Epithelial cell of esophagus (primary cell): ENCODE measurements around the gene UGT2A1.

Source experiments
- DNase-seq: peaks from one replicate; pipeline ENCODE4 v3.0.0; 2010; ENCODE audit warnings: low read depth
- H3K4me3 ChIP-seq: 2 replicates; pipeline ENCODE4 v1.5.1; 2011; ENCODE audit warnings: mild to moderate bottlenecking, low read length, control low read depth
- TF ChIP-seq, protein P1 (sequence below): IDR thresholded peaks from 2 replicates; pipeline ENCODE4 v1.5.1; 2011; ENCODE audit warnings: low read depth, mild to moderate bottlenecking, low read length, control low read depth, inconsistent platforms; ENCODE audit not compliant: insufficient read depth; ENCODE audit errors: missing control alignments

The UGT2A1 gene

GRCh38 chr4:69589884-69590283, 63.2 kb downstream of the UGT2A1 start:
- no peak overlapping the region for H3K4me3 ChIP-seq
- TF ChIP-seq, protein P1, sequence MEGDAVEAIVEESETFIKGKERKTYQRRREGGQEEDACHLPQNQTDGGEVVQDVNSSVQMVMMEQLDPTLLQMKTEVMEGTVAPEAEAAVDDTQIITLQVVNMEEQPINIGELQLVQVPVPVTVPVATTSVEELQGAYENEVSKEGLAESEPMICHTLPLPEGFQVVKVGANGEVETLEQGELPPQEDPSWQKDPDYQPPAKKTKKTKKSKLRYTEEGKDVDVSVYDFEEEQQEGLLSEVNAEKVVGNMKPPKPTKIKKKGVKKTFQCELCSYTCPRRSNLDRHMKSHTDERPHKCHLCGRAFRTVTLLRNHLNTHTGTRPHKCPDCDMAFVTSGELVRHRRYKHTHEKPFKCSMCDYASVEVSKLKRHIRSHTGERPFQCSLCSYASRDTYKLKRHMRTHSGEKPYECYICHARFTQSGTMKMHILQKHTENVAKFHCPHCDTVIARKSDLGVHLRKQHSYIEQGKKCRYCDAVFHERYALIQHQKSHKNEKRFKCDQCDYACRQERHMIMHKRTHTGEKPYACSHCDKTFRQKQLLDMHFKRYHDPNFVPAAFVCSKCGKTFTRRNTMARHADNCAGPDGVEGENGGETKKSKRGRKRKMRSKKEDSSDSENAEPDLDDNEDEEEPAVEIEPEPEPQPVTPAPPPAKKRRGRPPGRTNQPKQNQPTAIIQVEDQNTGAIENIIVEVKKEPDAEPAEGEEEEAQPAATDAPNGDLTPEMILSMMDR, result no peak
- peak; percentile 11 for DNase-seq

- no peak for DNase-seq
- no peak overlapping the region for H3K4me3 ChIP-seq
- TF ChIP-seq, protein P1, result no peak
These were observed 68.9 kb downstream of the UGT2A1 start for GRCh38 chr4:69584135-69584534.

DNA sequence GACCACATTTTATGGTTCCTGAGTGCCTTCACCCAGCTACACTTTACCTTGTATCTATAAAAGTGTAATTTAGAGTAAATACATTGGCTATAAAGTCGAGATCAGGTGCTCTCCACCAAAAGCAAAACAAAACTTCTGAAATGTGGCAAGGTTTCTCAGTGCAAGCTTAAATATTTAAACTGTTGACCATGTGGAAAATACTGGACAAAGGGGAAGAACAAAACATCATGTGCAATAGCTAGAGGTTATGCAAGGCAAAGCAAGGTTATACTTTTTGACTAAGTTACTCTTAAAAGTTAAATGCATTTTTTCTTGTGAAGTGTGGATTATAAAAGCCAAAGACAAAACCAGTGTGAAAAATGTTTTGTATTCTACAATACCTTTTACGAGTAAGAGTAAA, 69.5 kb downstream of the UGT2A1 start:
- no peak overlapping the region for H3K4me3 ChIP-seq
- no peak for DNase-seq
- TF ChIP-seq, protein P1, result no peak

DNA sequence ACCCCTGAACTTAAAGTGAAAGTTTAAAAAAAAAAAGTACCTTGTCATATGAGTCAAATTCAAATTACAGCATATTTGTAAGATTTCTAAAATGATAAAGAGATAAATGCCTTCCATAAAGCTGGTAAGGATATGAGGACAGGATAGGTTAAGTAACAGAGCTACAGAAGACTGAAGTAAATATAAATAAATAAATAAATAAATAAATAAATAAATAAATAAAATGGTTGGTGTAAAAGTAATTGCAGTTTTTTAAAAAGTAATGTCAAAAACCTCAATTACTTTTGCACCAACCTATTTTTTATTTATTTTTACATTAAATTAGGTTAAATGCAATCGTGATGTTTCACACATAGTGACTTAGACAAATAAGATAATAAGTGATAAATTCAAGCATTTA, 75.8 kb downstream of the UGT2A1 start:
- TF ChIP-seq, protein P1, result no peak
- DNase-seq, result no peak
- no peak overlapping the region for H3K4me3 ChIP-seq

- TF ChIP-seq, protein P1, result no peak
- H3K4me3 ChIP-seq, result no peak overlapping the region
- no peak for DNase-seq
These were observed 76.7 kb downstream of the UGT2A1 start for GRCh38 chr4:69576251-69576877.

DNA sequence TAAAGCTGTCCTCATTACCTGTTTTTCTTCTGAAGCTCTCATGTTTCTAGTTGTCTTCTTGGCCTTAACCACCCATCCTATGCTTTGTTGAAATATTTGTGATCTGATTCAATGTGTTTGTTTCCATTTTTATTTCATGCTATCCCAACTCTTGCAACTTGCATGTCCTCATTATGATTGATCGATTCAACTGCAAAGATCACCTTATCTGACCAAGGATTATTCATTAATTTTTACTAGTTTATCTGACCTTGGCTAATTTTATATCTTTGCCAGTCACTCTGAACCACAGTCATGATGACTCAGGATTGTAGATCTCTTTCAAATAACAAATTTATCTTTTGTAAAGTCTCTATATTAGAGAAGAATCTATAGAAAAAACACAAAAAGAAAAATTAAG, 84.3 kb downstream of the UGT2A1 start:
- DNase-seq, result no peak
- TF ChIP-seq, protein P1, result no peak
- no peak overlapping the region for H3K4me3 ChIP-seq

GRCh38 chr4:69563424-69563823, 89.6 kb downstream of the UGT2A1 start:
- DNase-seq, result no peak
- TF ChIP-seq, protein P1, result no peak

More at GRCh38 chr4:69563424-69563823, 89.6 kb downstream of the UGT2A1 start:
- H3K4me3 ChIP-seq, result no peak overlapping the region
